Stimulated activated naive CD8-positive, alpha-beta T cell treated with anti-CD3 and anti-CD28 coated beads, Interleukin-15, Interleukin-2, amounts not matched to agents 100 ng/mL and 50 ng/mL, for 24 hours (primary cell): ENCODE data around the gene SDSL.

Experiments
- H3K27ac Mint-ChIP-seq: one replicate; pipeline ENCODE4 v1.8.0; 2021; ENCODE audit warnings: mild to moderate bottlenecking, mixed read lengths
- H3K27me3 Mint-ChIP-seq: one replicate; pipeline ENCODE4 v1.8.0; 2021; ENCODE audit warnings: mixed read lengths
- H3K36me3 Mint-ChIP-seq: one replicate; pipeline ENCODE4 v1.8.0; 2021; ENCODE audit warnings: low read depth, mixed read lengths
- H3K4me1 Mint-ChIP-seq: one replicate; pipeline ENCODE4 v1.8.0; 2021; ENCODE audit warnings: low read depth, mixed read lengths
- H3K4me3 Mint-ChIP-seq: one replicate; pipeline ENCODE4 v1.8.0; 2021; ENCODE audit warnings: mild to moderate bottlenecking, mixed read lengths
- H3K9me3 Mint-ChIP-seq: one replicate; pipeline ENCODE4 v1.8.0; 2021; ENCODE audit warnings: mixed read lengths

Gene SDSL

DNA sequence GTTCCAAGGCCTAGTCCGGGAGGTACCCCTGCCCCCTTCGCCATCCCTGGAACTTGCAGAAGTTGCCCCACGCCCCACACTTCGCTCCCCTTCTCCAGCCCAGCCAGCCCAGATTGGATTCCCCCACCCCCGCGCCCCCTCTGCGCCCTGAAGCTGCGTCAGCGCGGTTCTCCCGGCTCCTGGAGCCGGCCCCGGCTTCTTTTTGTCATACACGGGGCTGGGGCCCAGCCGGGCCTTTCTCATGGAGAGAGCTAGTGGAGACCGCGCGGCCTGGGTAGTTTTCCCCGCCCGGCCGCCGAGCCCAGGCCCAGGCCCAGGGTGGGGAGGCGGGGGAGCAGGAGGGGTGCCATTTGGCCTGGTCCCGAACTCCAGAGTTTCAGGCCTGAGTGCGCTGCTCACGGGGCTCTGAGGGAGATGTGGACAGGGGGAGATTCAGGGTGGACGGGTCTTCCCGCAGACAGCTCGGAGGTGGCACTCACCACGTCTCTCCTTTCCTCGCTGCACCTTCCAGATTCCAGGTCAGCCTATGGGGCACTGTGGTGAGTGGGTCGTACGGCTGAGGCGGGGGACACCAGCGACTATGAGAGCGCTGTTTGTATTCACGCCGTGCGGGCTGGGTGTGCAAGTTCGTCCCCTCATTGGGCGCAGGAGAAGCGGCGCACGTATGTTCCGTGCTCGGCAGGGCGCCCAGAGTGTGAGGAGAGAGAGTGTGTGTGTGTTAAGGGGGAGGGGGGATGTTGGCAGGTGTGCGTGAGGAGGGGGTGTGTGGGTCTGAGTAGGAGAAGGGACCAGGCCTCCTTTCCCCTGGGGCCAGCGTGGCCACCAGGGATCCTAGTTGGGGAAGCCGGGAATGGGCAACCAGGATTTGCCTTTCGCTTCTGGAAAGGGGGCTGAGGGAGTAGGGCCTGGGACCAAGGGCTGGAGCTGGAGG is 50.3 kb downstream of the SDSL start:
- Mint-ChIP-seq H3K4me1 (peaks cover 10% of the 10 kb centered on the region), H3K4me3 (no peak overlapping the region), H3K27me3 (peaks cover 73% of the 10 kb centered on the region), H3K9me3 (no peaks in the 10 kb centered on the region), H3K27ac (no peak overlapping the region), H3K36me3 (no peaks in the 10 kb centered on the region)

DNA sequence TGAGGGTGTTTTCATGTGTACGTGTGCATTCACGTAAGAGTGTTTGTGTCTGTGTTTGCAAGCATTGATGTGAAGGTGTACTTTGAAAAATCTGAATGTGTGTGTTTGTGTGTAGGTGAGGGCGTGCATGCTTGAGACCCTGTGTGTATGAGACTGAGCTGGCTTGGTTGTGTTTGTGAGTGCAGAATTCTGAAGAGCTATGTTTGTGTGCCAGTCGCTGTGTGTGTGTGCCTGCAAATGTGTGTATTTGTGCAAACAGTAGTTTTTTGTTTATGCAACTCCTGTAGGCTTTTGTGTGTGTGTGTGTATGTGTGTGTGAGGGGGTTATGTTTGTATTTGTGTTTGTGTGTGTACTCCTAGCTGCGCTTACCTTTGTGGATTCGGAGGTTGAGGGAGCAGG is 51.2 kb downstream of the SDSL start:
- Mint-ChIP-seq H3K9me3 (no peaks in the 10 kb centered on the region), H3K27me3 (peaks cover 82% of the 10 kb centered on the region), H3K36me3 (no peaks in the 10 kb centered on the region), H3K4me3 (no peak overlapping the region), H3K27ac (no peak overlapping the region), H3K4me1 (peaks cover 10% of the 10 kb centered on the region)

DNA sequence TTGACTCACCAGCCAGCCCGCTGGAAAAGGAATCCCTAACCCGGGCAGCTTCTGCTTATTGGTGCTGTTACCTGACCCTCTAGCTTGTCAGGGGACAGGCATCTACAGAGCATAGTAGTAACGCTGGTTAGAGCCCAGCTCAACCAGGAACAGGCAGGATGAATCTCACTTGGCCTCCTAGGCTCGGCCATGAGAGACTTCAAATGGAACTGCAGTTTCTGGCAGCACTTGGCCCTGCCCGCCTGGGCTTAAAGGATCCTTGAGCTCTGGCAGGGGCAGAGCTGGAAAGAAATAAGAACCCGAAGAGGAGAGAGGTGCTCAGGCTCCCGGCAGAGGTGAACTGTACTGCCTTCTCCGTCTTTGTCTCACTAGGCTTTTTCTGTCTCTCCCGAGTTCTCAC is 51.8 kb downstream of the SDSL start:
- Mint-ChIP-seq H3K36me3 (no peaks in the 10 kb centered on the region), H3K4me3 (peak overlapping the region; percentile 47), H3K9me3 (no peaks in the 10 kb centered on the region), H3K4me1 (peaks cover 10% of the 10 kb centered on the region), H3K27ac (no peak overlapping the region), H3K27me3 (peaks cover 80% of the 10 kb centered on the region)

DNA sequence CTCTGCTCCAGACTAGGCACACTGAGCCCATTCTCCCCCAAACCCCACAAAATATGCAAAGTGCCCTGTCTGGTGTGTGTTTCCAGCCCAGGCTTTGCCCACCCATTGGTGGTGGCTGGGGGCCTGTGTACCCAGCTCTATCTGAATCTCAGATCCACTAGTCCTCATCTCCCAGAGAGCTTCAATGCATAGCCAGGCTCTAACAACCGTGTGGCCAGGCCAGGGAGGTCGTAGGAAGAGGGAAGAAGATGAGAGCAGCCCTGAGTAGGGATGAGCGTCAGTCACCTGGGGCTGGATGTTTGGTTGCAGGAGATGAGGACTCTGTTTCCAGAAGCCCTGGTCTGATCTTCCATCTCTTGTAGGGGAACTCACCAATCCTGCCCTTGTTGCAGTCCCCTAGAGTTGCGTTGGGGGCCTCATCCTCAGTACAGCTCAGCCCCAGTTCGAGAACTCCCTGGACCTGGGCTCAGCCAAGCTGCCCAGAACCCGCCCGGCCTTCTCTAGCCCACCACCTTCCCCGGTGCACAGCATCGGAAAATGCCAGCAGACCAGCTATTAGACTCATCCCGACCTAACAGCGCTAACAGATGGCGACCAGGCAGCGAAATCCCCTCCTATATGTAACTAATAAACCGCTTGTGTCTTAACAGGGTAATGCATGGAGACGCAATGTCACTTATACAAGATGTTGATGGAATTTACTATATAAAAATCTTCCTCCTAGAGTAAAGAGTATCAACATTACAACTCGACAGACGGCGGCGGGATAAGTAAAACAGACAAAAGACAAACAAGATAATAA is 52.7 kb downstream of the SDSL start:
- peaks cover 80% of the 10 kb centered on the region for H3K27me3 Mint-ChIP-seq
- H3K4me3 Mint-ChIP-seq, result no peak overlapping the region
- no peaks in the 10 kb centered on the region for H3K36me3 Mint-ChIP-seq
- peaks cover 10% of the 10 kb centered on the region for H3K4me1 Mint-ChIP-seq
- no peak overlapping the region for H3K27ac Mint-ChIP-seq
- no peaks in the 10 kb centered on the region for H3K9me3 Mint-ChIP-seq

DNA sequence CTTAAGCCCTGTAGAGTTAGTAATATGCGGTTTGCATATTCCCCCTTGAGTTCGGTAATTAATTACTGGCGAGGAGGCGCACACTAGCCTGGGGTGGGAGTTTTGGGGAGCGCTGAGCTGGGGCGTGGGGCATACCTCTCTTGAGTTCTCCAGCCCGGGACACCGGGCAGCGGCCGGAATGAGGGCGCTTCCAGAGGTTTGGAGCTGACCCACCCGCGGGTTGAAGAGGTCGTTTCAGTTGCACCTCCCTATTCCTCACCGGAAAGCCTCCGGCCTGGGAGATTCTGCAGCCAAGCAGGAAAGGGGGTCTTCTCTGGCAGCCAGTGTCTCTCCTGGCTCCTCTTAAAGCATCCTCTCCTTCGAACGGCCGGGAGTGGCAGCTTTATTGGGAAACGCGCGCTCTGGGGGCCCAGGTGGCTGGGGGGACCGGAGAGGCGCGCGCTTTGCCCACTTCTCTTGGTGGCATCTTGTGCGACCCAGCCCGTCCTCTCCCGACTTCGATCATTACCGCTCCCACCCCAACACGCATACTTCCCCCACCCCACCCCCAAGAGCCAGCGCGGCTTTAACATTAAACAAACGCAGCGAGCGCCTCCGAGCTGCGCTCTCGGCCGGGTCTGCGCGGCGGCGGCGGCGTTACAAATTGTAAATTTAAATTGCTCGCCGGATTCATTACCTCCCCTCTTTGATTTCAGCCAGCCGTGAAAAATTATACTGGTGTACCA is 53.4 kb downstream of the SDSL start:
- Mint-ChIP-seq H3K4me3 (no peak overlapping the region), H3K27me3 (peaks cover 80% of the 10 kb centered on the region), H3K27ac (no peak overlapping the region), H3K9me3 (no peaks in the 10 kb centered on the region), H3K36me3 (no peaks in the 10 kb centered on the region), H3K4me1 (peaks cover 10% of the 10 kb centered on the region)

DNA sequence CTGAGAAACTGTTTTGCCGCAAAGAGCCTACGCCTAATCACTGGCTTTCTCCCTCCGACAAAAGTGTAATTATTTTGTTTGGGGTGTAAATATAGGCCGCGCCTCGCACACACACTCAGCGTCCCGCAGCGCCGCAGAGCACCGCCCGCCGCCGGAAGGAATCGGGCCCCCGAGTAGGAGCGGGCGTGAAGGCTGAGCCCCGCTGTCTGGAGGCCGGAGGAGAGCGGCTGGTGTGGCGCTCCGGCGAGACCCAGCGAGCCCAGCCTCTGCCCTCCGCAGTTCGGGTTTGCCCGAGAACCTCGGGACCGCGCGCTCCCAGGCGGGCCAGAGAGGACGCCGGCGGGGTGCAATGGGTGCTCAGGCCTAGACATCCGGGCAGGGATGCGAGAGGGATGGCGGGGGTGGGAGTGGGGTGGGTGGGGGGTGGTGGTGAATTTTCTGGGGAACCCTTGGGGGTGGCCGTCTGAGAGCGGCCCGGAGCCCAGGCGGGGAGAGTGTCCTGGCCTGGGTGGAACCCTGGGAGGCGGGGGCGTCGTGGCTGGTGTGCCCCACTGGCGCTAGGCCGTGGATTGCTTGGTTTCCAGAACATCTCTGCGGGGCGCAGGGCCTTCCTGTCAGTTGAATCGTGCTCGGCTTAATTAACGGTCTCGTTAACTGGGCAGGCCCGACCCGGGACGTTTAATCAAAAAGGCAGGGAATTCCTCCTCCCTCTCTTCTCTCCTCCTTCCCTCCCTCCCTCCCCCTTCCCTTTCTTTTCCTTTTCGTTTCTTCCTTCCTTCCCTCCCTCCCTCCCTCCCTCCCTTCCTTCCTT is 54.2 kb downstream of the SDSL start:
- H3K4me1 Mint-ChIP-seq, result peaks cover 10% of the 10 kb centered on the region
- no peaks in the 10 kb centered on the region for H3K36me3 Mint-ChIP-seq
- no peaks in the 10 kb centered on the region for H3K9me3 Mint-ChIP-seq
- H3K27ac Mint-ChIP-seq, result no peak overlapping the region
- H3K4me3 Mint-ChIP-seq, result no peak overlapping the region
- H3K27me3 Mint-ChIP-seq, result peaks cover 84% of the 10 kb centered on the region

DNA sequence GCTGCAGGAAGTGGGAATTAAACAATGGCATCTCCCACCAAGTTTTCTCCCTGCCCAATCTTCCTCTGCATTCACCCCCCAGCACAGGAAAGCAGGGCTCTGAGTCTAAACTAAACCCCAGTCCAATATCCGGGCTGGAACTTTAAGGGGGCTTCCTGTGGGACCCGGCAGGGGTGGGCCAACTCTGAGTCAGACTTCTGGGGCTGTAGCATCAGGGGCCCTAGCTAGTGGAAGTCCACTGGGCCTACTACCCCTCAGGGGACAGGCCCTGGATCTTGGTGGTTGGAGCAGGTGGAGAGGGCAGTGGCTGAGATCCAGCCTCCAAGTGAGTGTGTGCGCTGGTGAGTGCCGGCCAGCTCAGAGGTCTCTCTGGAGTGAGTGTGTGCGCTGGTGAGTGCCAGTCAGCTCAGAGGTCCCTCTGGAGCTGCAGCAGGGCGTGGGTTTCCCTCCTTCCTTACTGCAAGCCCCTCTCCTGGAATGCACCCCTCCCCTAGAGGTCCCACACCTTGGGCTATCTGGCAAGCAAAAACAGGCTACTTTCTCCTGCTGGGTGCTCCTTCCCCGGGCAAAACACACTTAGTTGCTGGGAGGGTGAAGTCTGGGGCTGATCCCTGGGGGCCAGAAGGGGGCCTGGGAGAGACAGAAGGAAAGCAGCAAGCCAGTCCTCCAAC is 55.1 kb downstream of the SDSL start:
- Mint-ChIP-seq H3K36me3 (no peaks in the 10 kb centered on the region), H3K27me3 (peaks cover 86% of the 10 kb centered on the region), H3K4me3 (no peak overlapping the region), H3K4me1 (peaks cover 10% of the 10 kb centered on the region), H3K27ac (no peak overlapping the region), H3K9me3 (no peaks in the 10 kb centered on the region)

DNA sequence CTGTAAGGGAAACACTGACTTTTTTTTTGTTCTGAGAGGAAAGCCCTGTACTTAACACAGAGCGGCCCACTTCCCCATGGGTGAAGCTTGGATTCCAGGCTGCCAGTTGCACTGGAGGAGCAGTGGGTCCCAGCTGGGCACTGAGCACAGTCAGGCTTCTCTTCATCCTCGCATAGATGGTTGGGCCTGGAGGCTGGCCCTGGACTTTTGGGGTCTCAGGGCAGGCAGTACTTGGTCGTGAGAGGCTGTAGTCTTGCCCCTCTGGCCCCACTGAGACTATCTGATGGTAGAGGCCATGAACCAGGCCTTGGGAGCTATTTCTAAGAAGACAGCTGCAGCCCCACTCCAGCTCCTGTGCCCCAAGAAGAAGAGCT is 55.6 kb downstream of the SDSL start:
- H3K9me3 Mint-ChIP-seq, result no peaks in the 10 kb centered on the region
- no peak overlapping the region for H3K4me3 Mint-ChIP-seq
- H3K4me1 Mint-ChIP-seq, result peaks cover 10% of the 10 kb centered on the region
- H3K27me3 Mint-ChIP-seq, result peaks cover 87% of the 10 kb centered on the region
- no peak overlapping the region for H3K27ac Mint-ChIP-seq
- H3K36me3 Mint-ChIP-seq, result no peaks in the 10 kb centered on the region

DNA sequence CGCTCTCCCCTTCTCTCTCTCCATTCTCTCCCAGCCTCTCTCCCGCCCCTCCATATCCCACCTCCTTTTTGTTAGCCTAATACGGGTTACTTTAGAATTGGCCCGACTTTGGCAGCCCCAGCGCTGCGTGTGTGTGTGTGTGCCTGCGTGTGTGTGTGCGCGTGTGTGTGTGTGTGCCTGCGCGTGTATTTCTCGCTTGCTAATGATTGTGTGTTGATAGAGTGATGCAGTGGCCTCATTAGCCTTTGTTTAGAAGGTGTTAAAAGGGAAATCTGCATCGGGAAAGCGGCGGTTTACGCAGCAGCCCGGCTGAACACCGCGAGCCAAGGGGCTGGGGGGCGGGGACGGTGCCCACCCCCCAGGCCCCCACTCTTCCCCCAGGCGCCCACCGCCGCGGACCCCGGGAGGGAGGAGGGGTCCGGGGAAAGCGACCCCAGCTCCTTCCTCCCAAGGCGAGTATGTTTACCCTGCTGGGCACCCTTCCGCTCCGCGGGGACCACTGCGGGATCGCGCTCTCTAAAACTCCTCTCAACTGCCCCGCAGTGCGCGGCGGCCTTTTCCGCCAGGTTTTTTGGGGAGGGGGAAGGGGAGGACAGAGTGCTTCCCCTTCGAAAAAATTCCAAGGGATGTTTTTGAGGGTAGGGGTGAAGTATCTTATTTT is 56.3 kb downstream of the SDSL start:
- Mint-ChIP-seq H3K27me3 (peaks cover 87% of the 10 kb centered on the region), H3K4me3 (no peak overlapping the region), H3K4me1 (peaks cover 10% of the 10 kb centered on the region), H3K36me3 (no peaks in the 10 kb centered on the region), H3K27ac (no peak overlapping the region), H3K9me3 (no peaks in the 10 kb centered on the region)

DNA sequence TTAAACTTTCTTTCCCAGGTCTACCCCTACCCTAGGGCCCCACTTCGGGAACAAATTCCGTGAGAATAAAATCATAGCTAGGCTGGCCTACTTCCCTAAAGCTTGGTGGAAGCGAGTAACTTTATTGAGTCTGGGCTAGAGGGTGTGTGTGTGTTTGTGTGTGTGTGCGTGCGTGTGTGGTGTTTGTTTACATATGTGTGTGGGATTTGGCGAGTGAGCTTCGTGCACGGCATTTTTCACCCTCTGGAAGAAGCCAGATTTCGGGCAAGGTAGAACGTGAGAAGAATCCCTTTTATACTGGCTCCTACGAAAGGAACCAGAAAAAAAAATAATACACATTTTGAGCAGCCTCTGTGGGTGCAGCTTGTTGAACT is 57.0 kb downstream of the SDSL start:
- H3K27ac Mint-ChIP-seq, result peak overlapping the region; percentile 5
- no peaks in the 10 kb centered on the region for H3K9me3 Mint-ChIP-seq
- no peak overlapping the region for H3K4me3 Mint-ChIP-seq

DNA sequence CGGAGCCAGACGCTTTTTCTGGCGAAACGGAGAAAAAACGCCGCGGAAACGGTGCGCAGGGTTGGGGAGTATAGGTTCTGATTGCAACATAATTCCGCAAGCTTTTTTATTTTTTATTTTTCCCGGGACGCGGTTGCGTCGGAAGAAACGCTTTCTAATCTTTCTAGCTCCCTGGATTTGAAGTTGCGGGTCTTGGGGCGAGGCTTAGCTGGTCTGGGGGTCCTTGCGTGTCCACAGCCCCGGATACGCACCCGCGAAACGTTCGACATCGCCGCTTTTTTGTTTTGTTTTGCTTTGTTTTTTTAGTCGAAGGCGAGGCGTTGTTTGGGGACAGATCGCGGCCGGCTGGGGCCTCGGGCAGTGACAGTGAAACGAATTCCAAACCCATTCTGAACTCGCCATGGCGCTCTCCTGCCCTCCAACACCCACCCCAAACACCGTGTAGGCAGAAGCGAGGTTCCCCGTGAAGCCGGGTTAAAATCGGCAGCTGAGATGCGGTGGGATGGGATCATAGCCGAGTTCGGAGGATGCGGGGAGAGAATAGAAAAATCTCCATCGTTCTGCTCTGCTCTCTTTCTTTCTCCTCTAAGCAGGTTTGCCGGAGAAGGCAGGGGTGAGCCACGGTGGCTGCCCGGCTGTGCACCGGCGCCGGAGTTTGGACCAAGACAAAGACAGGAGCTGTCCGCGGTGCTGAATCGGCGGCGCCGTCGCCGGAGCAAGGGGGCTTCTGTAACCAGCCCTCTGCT is 57.6 kb downstream of the SDSL start:
- Mint-ChIP-seq H3K27me3 (peaks cover 80% of the 10 kb centered on the region), H3K4me3 (no peak overlapping the region), H3K27ac (peak overlapping the region; percentile 48), H3K36me3 (no peaks in the 10 kb centered on the region), H3K4me1 (peaks cover 6% of the 10 kb centered on the region), H3K9me3 (no peaks in the 10 kb centered on the region)

More for the DNA sequence above, 57.0 kb downstream of the SDSL start:
- H3K36me3 Mint-ChIP-seq, result no peaks in the 10 kb centered on the region
- peaks cover 8% of the 10 kb centered on the region for H3K4me1 Mint-ChIP-seq
- peaks cover 83% of the 10 kb centered on the region for H3K27me3 Mint-ChIP-seq

GRCh38 chr12:113480336-113480971 is 58.3 kb downstream of the SDSL start:
- H3K27me3 Mint-ChIP-seq, result peaks cover 76% of the 10 kb centered on the region
- H3K9me3 Mint-ChIP-seq, result no peaks in the 10 kb centered on the region
- no peaks in the 10 kb centered on the region for H3K36me3 Mint-ChIP-seq
- peak overlapping the region; percentile 48 for H3K27ac Mint-ChIP-seq
- H3K4me1 Mint-ChIP-seq, result no peaks in the 10 kb centered on the region
- H3K4me3 Mint-ChIP-seq, result no peak overlapping the region

- H3K27me3 Mint-ChIP-seq, result peaks cover 83% of the 10 kb centered on the region
- no peaks in the 10 kb centered on the region for H3K9me3 Mint-ChIP-seq
- H3K4me3 Mint-ChIP-seq, result no peak overlapping the region
- H3K36me3 Mint-ChIP-seq, result no peaks in the 10 kb centered on the region
- H3K27ac Mint-ChIP-seq, result no peak overlapping the region
- H3K4me1 Mint-ChIP-seq, result no peaks in the 10 kb centered on the region
These were observed 60.2 kb downstream of the SDSL start for GRCh38 chr12:113482334-113482733.
